GM18502 (cell line): ENCODE data around the gene XIST.
"Not testable (repeated sequence)": the region's sequence is repeated elsewhere in the genome, so short reads cannot be mapped to it uniquely, and the experiment has no call there.

Experiments
- ATAC-seq: cut with Tn5 transposase; IDR thresholded peaks from one replicate; pipeline ENCODE4 v1.9.1; 2021; ENCODE audit warnings: mild to moderate bottlenecking; ENCODE audit not compliant: unreplicated experiment, poor library complexity

Gene XIST

DNA sequence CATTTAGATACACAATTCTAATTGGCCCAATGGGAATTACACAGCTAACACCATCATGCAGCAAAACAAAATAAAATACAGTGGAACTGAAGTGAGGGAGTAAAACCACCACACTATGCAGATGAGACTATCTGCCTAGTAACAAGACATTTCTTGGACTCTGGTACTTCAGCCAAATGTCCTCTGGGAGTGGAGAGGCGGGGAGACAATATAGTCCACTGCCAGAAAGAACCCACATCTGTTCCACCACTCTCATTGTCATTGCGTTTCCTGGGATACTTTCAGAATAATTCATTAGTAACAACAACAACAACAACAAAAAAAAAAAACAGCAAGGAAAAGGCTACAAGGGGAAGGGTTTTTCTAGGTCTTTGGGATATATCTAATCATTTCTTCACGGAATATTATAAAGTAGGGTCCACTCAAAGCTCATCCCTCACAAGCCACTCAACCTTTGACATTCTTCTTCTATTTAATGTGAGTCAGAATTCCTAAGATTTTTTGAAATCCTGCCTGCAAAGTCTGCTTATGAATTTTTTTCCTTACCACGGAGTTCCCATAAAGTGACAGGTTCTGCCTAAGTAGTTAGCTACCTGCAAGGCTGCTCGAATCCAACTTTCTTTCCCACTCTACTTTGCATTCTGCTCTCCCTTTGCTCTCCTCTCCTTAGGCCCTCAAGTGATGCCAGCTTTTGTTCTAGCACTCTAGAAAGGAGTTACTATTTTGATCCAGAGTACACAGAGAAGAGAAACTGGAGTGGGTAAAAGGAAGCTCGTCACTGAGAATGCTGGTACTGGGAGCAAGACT is 34.9 kb downstream of the XIST start:
- no peak for ATAC-seq

GRCh38 chrX:73812256-73812655 is 40.3 kb downstream of the XIST start:
- no peak for ATAC-seq

GRCh38 chrX:73804109-73804508 is 48.4 kb downstream of the XIST start:
- not testable (repeated sequence) for ATAC-seq

GRCh38 chrX:73799888-73800287 is 52.6 kb downstream of the XIST start:
- ATAC-seq = no peak

DNA sequence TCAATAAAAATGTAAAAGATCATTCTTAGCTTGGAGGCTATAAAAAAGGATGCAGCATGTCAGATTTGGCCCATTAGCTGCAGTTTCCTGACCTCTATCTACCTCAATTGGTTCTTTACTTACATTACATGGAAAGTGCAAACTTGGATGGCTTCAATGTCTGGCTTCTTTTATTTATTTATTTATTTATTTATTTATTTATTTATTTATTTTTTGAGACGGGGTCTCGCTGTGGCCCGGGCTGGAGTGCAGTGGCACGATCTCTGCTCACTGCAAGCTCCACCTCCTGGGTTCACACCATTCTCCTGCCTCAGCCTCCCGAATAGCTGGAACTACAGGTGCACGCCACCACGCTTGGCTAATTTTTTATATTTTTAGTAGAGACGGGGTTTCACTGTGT is 60.0 kb downstream of the XIST start:
- not testable (repeated sequence) for ATAC-seq

DNA sequence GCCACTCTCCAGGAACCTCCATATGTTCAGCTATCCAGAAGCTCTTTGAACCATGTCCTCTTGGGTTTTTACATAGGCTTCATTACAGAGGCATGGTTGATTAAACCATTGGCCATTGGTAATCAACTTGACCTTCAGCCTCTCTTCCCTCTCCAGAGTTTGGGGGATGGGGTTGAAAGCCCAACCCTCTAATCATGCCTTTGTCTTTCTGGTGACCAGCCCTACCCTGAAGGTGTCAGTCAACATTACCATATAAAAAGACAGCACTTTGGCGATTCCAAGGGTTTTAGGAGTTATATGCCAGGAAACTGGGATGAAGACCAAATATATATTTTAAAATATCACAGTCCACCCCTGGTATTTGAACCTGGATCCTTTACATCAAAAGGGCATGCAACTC is 67.0 kb downstream of the XIST start:
- no peak for ATAC-seq
